GM12892 (cell line): ENCODE results near the gene CNDP2.

Experiments used
- POLR2A ChIP-seq: IDR thresholded peaks from 2 replicates; pipeline ENCODE4 v1.6.1; 2011; ENCODE audit warnings: low read depth, low read length, control low read depth
- POLR2AphosphoS5 ChIP-seq: IDR thresholded peaks from 2 replicates; pipeline ENCODE4 v1.6.1; 2011; ENCODE audit warnings: low read depth, low read length, control low read depth
- TAF1 ChIP-seq: IDR thresholded peaks from 2 replicates; pipeline ENCODE4 v1.6.1; 2011; ENCODE audit warnings: low read depth, mild to moderate bottlenecking, control low read depth, low read length, borderline replicate concordance

- TF ChIP-seq POLR2A (0 out of 2 replicates have a peak, but pooled peaks have one; percentile 38), POLR2AphosphoS5 (peak; percentile 63; the same call in 1 of the 2 replicates), TAF1 (0 out of 2 replicates have a peak, but pooled peaks have one; percentile 37)
Observed at GRCh38 chr18:74498712-74499627, 2.8 kb downstream of the CNDP2 start.
